GM23338 (cell line): Measurements from ENCODE around the gene SMYD3. TPM values are rescaled to one million over a fixed set of nuclear protein-coding genes. Genes with fewer than 3 reads are reported as not detected.

ENCODE experiments used
- ATAC-seq: fragments of 200-7000 bp; cut with Tn5 transposase; 3 replicates; pipeline ENCODE4 v1.9.1; 2020
- DNase-seq: peaks from one replicate; pipeline ENCODE4 v3.0.0-alpha.2; 2015; ENCODE audit warnings: low spot score
- H2AFZ ChIP-seq: fragments of 200-600 bp; sonication (generic); 2 replicates; pipeline ENCODE4 v1.8.0; 2016; ENCODE audit warnings: antibody characterized with exemption, mild to moderate bottlenecking, moderate library complexity
- H3F3A ChIP-seq: fragments of 200-600 bp; sonication (generic); replicated peaks from 2 replicates; pipeline ENCODE4 v1.8.0; 2017; ENCODE audit warnings: antibody characterized with exemption, mixed run types, low read depth
- H3K27ac ChIP-seq: fragments of 200-600 bp; sonication (generic); 2 replicates; pipeline ENCODE4 v1.6.1; 2016; ENCODE audit warnings: low read depth
- H3K27me3 ChIP-seq: fragments of 200-600 bp; sonication (generic); 2 replicates; pipeline ENCODE4 v1.8.0; 2016; ENCODE audit warnings: mild to moderate bottlenecking, mixed run types, moderate library complexity; ENCODE audit not compliant: insufficient read depth
- H3K36me3 ChIP-seq: fragments of 200-600 bp; sonication (generic); 2 replicates; pipeline ENCODE4 v1.8.0; 2016; ENCODE audit warnings: mild to moderate bottlenecking; ENCODE audit not compliant: insufficient read depth
- H3K4me1 ChIP-seq: fragments of 200-600 bp; sonication (generic); 2 replicates; pipeline ENCODE4 v1.8.0; 2016; ENCODE audit warnings: mild to moderate bottlenecking, moderate library complexity; ENCODE audit not compliant: insufficient read depth
- H3K4me2 ChIP-seq: fragments of 200-600 bp; sonication (generic); 2 replicates; pipeline ENCODE4 v1.7.1; 2017; ENCODE audit warnings: mixed run types
- H3K4me3 ChIP-seq: fragments of 200-600 bp; sonication (generic); 2 replicates; pipeline ENCODE4 v1.6.1; 2016; ENCODE audit warnings: mixed run types
- H3K79me2 ChIP-seq: fragments of 200-600 bp; sonication (generic); replicated peaks from 2 replicates; pipeline ENCODE4 v1.8.0; 2017; ENCODE audit warnings: mild to moderate bottlenecking; ENCODE audit not compliant: insufficient read depth
- H3K9me2 ChIP-seq: fragments of 200-600 bp; sonication (generic); 2 replicates; pipeline ENCODE4 v1.8.0; 2017; ENCODE audit not compliant: insufficient read depth
- H4K20me1 ChIP-seq: fragments of 200-600 bp; sonication (generic); replicated peaks from 2 replicates; pipeline ENCODE4 v1.8.0; 2017; ENCODE audit warnings: mild to moderate bottlenecking; ENCODE audit not compliant: insufficient read depth
- H3K27ac Mint-ChIP-seq: 2 replicates; pipeline ENCODE4 v1.8.0; 2020; ENCODE audit warnings: inconsistent platforms, mild to moderate bottlenecking, moderate library complexity, mixed read lengths
- H3K27me3 Mint-ChIP-seq: 3 replicates; pipeline ENCODE4 v1.8.0; 2022; ENCODE audit warnings: low read depth, mild to moderate bottlenecking, moderate library complexity, mixed read lengths, inconsistent platforms; ENCODE audit not compliant: insufficient read depth, poor library complexity
- H3K36me3 Mint-ChIP-seq: 3 replicates; pipeline ENCODE4 v1.8.0; 2021; ENCODE audit warnings: low read depth, mild to moderate bottlenecking, inconsistent platforms, moderate library complexity, mixed read lengths
- H3K4me1 Mint-ChIP-seq: 3 replicates; pipeline ENCODE4 v1.8.0; 2020; ENCODE audit warnings: mild to moderate bottlenecking, inconsistent platforms, mixed read lengths
- H3K4me3 Mint-ChIP-seq: 3 replicates; pipeline ENCODE4 v1.8.0; 2021; ENCODE audit warnings: moderate library complexity, mild to moderate bottlenecking, inconsistent platforms, mixed read lengths
- H3K9me3 Mint-ChIP-seq: 3 replicates; pipeline ENCODE4 v1.8.0; 2020; ENCODE audit warnings: moderate library complexity, mild to moderate bottlenecking, inconsistent platforms, mixed read lengths
- CREB1 ChIP-seq: fragments of 250-450 bp; sonication (Bioruptor Pico); IDR thresholded peaks from 2 replicates; pipeline ENCODE4 v1.5.0; 2020; ENCODE audit warnings: low read depth, mild to moderate bottlenecking, moderate library complexity
- EZH2 ChIP-seq: fragments of 200-600 bp; sonication (generic); IDR thresholded peaks from one replicate; pipeline ENCODE4 v1.8.0; 2017; ENCODE audit warnings: antibody characterized with exemption, mild to moderate bottlenecking, low read depth; ENCODE audit not compliant: unreplicated experiment
- EZH2phosphoT487 ChIP-seq: fragments of 200-600 bp; sonication (generic); IDR thresholded peaks from one replicate; pipeline ENCODE4 v1.8.1; 2018; ENCODE audit warnings: antibody characterized with exemption; ENCODE audit not compliant: unreplicated experiment
- JUNB ChIP-seq: IDR thresholded peaks from one replicate; pipeline ENCODE4 v1.6.1; 2016; ENCODE audit warnings: antibody characterized with exemption; ENCODE audit not compliant: unreplicated experiment
- NANOG ChIP-seq: IDR thresholded peaks from 2 replicates; pipeline ENCODE4 v1.6.1; 2016; ENCODE audit warnings: antibody characterized with exemption, borderline replicate concordance
- POLR2AphosphoS5 ChIP-seq: IDR thresholded peaks from 2 replicates; pipeline ENCODE4 v1.6.1; 2016; ENCODE audit warnings: antibody characterized with exemption, low read depth
- ZNF331 ChIP-seq: fragments of 250-450 bp; sonication (Bioruptor Pico); IDR thresholded peaks from 2 replicates; pipeline ENCODE4 v1.5.0; 2020; ENCODE audit warnings: low read depth, mild to moderate bottlenecking, moderate library complexity
- polyA plus RNA-seq: library from polyadenylated mRNA; unstranded; fragments of >200 nt; fragmentation: Nextera tagmentation; extraction: Ambion mirVana; gene quantifications from 2 replicates; pipeline ENCODE4 v1.2.1, GENCODE V29; 2016
- total RNA-seq: library from RNA; depleted of rRNA; stranded (reverse); fragments of >200 nt; shearing (Covaris generic); gene quantifications from 2 replicates; pipeline ENCODE4 v1.2.3, GENCODE V29; 2014
- TF ChIP-seq, protein P1 (sequence below): fragments of 250-450 bp; sonication (Bioruptor Pico); IDR thresholded peaks from 2 replicates; pipeline ENCODE4 v1.5.0; 2020; ENCODE audit warnings: mild to moderate bottlenecking, moderate library complexity
- TF ChIP-seq, protein P2 (sequence below): IDR thresholded peaks from 2 replicates; pipeline ENCODE4 v1.6.1; 2016; ENCODE audit warnings: antibody characterized with exemption
- TF ChIP-seq, protein P3 (sequence below): IDR thresholded peaks from one replicate; pipeline ENCODE4 v1.6.1; 2018; ENCODE audit warnings: antibody characterized with exemption; ENCODE audit not compliant: unreplicated experiment

Gene SMYD3
- total and polyA plus RNA-seq, 2 experiments from 2014 or later, result 31.8 to 34.4 TPM

DNA sequence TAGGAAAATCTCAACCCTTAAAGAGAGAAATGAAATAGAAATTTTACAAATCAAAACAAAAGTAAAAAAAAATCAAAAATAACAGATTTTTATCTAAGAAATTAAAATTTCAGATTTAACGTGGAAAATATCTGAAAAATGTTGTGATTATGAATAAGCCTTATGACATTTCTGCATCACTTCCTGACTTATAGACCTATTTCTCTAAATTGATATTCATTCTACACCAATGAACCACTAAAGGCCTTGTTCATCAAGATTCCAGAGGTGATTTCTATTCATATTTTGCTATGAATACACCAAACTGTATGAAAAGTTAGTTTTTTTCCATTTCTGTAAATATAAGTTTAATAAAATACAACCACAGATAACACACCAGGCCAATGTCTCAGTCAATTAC, 261.5 kb downstream of the SMYD3 start:
- Mint-ChIP-seq H3K4me3 (no peak overlapping the region), H3K9me3 (peaks cover 5% of the 10 kb centered on the region; the same call in 2 of the 3 replicates), H3K27me3 (no peaks in the 10 kb centered on the region), H3K36me3 (peaks cover 5% of the 10 kb centered on the region; the same call in 1 of the 3 replicates), H3K27ac (no peak overlapping the region), H3K4me1 (no peaks in the 10 kb centered on the region)
- no peak overlapping the region for H3K27ac ChIP-seq
- H3K27me3 ChIP-seq, result no peaks in the 10 kb centered on the region
- no peaks in the 10 kb centered on the region for H3K36me3 ChIP-seq
- H2AFZ ChIP-seq, result no peak overlapping the region
- H3K79me2 ChIP-seq, result no peaks in the 10 kb centered on the region
- no peaks in the 10 kb centered on the region for H3K9me2 ChIP-seq
- no peaks in the 10 kb centered on the region for H3K4me1 ChIP-seq
- TF ChIP-seq, protein P1, sequence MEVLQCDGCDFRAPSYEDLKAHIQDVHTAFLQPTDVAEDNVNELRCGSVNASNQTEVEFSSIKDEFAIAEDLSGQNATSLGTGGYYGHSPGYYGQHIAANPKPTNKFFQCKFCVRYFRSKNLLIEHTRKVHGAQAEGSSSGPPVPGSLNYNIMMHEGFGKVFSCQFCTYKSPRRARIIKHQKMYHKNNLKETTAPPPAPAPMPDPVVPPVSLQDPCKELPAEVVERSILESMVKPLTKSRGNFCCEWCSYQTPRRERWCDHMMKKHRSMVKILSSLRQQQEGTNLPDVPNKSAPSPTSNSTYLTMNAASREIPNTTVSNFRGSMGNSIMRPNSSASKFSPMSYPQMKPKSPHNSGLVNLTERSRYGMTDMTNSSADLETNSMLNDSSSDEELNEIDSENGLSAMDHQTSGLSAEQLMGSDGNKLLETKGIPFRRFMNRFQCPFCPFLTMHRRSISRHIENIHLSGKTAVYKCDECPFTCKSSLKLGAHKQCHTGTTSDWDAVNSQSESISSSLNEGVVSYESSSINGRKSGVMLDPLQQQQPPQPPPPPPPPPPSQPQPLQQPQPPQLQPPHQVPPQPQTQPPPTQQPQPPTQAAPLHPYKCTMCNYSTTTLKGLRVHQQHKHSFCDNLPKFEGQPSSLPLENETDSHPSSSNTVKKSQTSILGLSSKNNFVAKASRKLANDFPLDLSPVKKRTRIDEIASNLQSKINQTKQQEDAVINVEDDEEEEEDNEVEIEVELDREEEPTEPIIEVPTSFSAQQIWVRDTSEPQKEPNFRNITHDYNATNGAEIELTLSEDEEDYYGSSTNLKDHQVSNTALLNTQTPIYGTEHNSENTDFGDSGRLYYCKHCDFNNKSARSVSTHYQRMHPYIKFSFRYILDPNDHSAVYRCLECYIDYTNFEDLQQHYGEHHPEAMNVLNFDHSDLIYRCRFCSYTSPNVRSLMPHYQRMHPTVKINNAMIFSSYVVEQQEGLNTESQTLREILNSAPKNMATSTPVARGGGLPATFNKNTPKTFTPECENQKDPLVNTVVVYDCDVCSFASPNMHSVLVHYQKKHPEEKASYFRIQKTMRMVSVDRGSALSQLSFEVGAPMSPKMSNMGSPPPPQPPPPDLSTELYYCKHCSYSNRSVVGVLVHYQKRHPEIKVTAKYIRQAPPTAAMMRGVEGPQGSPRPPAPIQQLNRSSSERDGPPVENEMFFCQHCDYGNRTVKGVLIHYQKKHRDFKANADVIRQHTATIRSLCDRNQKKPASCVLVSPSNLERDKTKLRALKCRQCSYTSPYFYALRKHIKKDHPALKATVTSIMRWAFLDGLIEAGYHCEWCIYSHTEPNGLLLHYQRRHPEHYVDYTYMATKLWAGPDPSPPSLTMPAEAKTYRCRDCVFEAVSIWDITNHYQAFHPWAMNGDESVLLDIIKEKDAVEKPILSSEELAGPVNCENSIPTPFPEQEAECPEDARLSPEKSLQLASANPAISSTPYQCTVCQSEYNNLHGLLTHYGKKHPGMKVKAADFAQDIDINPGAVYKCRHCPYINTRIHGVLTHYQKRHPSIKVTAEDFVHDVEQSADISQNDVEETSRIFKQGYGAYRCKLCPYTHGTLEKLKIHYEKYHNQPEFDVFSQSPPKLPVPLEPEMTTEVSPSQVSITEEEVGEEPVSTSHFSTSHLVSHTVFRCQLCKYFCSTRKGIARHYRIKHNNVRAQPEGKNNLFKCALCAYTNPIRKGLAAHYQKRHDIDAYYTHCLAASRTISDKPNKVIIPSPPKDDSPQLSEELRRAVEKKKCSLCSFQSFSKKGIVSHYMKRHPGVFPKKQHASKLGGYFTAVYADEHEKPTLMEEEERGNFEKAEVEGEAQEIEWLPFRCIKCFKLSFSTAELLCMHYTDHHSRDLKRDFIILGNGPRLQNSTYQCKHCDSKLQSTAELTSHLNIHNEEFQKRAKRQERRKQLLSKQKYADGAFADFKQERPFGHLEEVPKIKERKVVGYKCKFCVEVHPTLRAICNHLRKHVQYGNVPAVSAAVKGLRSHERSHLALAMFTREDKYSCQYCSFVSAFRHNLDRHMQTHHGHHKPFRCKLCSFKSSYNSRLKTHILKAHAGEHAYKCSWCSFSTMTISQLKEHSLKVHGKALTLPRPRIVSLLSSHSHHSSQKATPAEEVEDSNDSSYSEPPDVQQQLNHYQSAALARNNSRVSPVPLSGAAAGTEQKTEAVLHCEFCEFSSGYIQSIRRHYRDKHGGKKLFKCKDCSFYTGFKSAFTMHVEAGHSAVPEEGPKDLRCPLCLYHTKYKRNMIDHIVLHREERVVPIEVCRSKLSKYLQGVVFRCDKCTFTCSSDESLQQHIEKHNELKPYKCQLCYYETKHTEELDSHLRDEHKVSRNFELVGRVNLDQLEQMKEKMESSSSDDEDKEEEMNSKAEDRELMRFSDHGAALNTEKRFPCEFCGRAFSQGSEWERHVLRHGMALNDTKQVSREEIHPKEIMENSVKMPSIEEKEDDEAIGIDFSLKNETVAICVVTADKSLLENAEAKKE (CRISPR knock-in tag), result no peak
- TF ChIP-seq, protein P2, sequence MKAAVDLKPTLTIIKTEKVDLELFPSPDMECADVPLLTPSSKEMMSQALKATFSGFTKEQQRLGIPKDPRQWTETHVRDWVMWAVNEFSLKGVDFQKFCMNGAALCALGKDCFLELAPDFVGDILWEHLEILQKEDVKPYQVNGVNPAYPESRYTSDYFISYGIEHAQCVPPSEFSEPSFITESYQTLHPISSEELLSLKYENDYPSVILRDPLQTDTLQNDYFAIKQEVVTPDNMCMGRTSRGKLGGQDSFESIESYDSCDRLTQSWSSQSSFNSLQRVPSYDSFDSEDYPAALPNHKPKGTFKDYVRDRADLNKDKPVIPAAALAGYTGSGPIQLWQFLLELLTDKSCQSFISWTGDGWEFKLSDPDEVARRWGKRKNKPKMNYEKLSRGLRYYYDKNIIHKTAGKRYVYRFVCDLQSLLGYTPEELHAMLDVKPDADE, result no peak
- TF ChIP-seq NANOG, result no peak
- TF ChIP-seq CREB1 (CRISPR knock-in tag), result no peak
- no peak for TF ChIP-seq EZH2phosphoT487
- no peak for TF ChIP-seq JUNB
- no peak for TF ChIP-seq EZH2
- TF ChIP-seq POLR2AphosphoS5, result no peak
- TF ChIP-seq, protein P3, sequence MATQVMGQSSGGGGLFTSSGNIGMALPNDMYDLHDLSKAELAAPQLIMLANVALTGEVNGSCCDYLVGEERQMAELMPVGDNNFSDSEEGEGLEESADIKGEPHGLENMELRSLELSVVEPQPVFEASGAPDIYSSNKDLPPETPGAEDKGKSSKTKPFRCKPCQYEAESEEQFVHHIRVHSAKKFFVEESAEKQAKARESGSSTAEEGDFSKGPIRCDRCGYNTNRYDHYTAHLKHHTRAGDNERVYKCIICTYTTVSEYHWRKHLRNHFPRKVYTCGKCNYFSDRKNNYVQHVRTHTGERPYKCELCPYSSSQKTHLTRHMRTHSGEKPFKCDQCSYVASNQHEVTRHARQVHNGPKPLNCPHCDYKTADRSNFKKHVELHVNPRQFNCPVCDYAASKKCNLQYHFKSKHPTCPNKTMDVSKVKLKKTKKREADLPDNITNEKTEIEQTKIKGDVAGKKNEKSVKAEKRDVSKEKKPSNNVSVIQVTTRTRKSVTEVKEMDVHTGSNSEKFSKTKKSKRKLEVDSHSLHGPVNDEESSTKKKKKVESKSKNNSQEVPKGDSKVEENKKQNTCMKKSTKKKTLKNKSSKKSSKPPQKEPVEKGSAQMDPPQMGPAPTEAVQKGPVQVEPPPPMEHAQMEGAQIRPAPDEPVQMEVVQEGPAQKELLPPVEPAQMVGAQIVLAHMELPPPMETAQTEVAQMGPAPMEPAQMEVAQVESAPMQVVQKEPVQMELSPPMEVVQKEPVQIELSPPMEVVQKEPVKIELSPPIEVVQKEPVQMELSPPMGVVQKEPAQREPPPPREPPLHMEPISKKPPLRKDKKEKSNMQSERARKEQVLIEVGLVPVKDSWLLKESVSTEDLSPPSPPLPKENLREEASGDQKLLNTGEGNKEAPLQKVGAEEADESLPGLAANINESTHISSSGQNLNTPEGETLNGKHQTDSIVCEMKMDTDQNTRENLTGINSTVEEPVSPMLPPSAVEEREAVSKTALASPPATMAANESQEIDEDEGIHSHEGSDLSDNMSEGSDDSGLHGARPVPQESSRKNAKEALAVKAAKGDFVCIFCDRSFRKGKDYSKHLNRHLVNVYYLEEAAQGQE, result no peak
- no peak for TF ChIP-seq ZNF331
- DNase-seq (no peak), ATAC-seq (no peak)
- no peaks in the 10 kb centered on the region for H4K20me1 ChIP-seq
- no peak overlapping the region for H3K4me2 ChIP-seq
- H3F3A ChIP-seq, result no peaks in the 10 kb centered on the region
- no peak overlapping the region for H3K4me3 ChIP-seq
